ENCODE data around the gene RABIF. TPM values are rescaled to one million over a fixed set of nuclear protein-coding genes. Genes with fewer than 3 reads are reported as not detected.

RABIF gene
- total RNA-seq, 4 donors from 2014 or later = 2.9 to 4.5 (median 3.2) TPM

DNA sequence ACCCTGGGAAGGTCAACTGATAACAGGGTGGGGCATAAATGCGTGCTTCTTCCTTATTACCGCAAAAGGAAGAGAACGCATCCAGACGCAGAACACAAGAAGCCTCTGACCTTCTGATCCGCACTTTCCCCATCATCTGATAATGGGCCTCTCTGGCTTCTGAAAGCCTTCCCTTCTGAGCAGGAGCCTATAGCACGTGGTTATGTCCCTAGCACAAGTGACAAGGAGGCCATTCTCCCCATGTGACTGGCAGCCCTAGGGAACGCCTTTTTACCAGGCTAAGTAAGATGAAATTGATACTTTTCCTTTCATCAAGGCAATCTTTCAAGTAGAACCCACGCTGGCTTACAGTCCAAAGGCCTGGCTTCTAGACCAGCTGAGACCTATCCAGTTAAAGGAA lies 34.2 kb downstream of the RABIF start:
- DNase-seq (ENCODE audit: low spot score in 2 of 2) = no peak
- Histone ChIP-seq H3K9me3 (no peaks in the 10 kb centered on the region), H3K36me3 (no peaks in the 10 kb centered on the region), H3K27ac (no peak overlapping the region), H3K4me1 (peaks cover 0 to 9% (median 3%) of the 10 kb centered on the region in 4 donors), H3K27me3 (no peaks in the 10 kb centered on the region), H3K4me3 (no peak overlapping the region)
- WGBS, 2 donors = 82 to 87% methylated on average over 8 of the region's 8 CpGs
- no peak for TF ChIP-seq POLR2A (IDR thresholded peaks at IDR 0.05)
- TF ChIP-seq, protein P1, sequence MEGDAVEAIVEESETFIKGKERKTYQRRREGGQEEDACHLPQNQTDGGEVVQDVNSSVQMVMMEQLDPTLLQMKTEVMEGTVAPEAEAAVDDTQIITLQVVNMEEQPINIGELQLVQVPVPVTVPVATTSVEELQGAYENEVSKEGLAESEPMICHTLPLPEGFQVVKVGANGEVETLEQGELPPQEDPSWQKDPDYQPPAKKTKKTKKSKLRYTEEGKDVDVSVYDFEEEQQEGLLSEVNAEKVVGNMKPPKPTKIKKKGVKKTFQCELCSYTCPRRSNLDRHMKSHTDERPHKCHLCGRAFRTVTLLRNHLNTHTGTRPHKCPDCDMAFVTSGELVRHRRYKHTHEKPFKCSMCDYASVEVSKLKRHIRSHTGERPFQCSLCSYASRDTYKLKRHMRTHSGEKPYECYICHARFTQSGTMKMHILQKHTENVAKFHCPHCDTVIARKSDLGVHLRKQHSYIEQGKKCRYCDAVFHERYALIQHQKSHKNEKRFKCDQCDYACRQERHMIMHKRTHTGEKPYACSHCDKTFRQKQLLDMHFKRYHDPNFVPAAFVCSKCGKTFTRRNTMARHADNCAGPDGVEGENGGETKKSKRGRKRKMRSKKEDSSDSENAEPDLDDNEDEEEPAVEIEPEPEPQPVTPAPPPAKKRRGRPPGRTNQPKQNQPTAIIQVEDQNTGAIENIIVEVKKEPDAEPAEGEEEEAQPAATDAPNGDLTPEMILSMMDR (IDR thresholded peaks at IDR 0.05) = no peak

DNA sequence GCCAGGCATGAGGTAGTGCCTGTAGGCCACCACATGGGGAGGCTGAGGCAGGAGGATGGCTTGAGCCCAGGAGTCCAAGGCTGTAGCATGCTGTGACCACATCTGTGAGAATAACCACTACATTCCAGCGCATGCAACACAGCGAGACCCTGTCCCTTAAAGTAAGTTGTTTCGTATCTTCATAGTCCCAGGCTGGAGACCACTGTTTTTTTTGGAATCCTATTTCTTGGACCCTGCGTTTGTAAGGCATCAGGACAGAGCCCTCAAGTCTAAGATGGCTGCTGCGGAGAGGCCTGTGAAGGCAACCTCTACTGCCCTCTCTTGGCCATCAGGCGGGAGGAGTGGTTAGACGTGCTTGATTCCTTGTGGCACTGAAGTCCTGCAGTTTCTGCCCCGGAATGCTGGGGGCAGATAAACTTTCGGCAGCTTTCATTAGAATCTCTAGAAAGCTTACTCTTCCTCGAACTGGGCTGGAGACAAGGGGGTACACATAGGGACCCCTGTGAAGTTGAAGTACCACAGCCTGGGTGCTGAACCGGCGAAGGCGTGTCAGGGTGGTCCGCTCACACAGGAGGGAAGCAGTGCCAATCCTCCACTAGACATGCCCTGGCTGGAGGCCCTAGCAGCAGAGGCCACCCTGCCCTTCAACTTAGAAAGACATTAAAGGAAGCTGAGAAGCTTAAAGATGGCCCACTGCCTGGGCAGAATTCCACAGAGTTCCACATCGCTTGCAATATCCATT lies 36.6 kb downstream of the RABIF start:
- H3K9me3 ChIP-seq = no peaks in the 10 kb centered on the region
- DNase-seq (ENCODE audit: low spot score in 2 of 2) = no peak
- no peak overlapping the region for H3K27ac ChIP-seq
- no peak overlapping the region for H3K4me3 ChIP-seq
- WGBS, 2 donors = 56 to 59% methylated on average over 15 of the region's 15 CpGs
- H3K4me1 ChIP-seq = no peaks in the 10 kb centered on the region
- H3K36me3 ChIP-seq = no peaks in the 10 kb centered on the region
- H3K27me3 ChIP-seq = no peaks in the 10 kb centered on the region
- TF ChIP-seq POLR2A (IDR thresholded peaks at IDR 0.05) = no peak
- no peak for TF ChIP-seq EP300 (IDR thresholded peaks at IDR 0.05)
- TF ChIP-seq, protein P1 (IDR thresholded peaks at IDR 0.05) = peak in 3 of 5 experiments; percentile 11 to 24 (median 19)

DNA sequence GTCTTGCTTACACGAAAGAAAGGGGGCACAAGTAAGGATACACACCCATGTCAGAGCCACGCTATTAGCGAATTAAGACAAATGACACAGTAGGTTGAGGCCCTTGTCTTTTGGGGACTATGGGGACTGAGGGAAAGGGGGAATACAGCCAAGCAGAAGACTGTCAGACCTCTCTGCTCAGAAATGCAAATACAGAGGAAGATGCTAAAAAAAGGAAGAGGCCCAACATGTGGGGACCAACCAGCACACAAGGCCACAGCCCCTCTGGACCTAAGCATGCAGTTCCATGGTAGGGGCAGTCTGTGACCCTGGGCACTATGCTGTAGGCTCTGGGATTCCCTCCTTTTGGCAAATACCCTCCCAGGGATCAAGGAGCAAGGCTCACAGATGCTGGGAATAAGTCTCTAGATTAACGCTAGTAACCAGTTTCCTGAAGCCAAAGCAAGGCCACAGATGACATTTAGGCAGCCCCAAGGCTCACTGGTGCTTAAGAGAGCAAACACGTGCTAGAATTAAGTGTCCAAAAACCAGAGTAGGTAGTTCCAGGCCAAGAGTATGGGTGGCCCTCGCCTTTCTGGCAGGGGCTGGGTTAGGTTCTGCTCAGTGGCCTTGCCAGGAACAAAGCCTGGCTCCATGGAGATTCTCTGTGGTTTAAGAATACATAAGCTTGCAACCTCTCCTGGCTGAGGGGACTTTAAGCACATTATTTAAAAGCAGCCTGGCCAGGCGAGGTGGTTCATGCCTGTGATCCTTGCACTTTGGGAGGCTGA lies 38.2 kb downstream of the RABIF start:
- peak overlapping the region in 1 of 4 donors; percentile 11 for H3K27ac ChIP-seq
- H3K4me1 ChIP-seq = no peaks in the 10 kb centered on the region
- H3K4me3 ChIP-seq = no peak overlapping the region
- peak; percentile 25 to 40 for DNase-seq (ENCODE audit: low spot score in 2 of 2)
- no peaks in the 10 kb centered on the region for H3K27me3 ChIP-seq
- H3K9me3 ChIP-seq = no peaks in the 10 kb centered on the region
- WGBS, 2 donors = 85 to 91% methylated on average over 7 of the region's 7 CpGs
- no peaks in the 10 kb centered on the region for H3K36me3 ChIP-seq
- TF ChIP-seq EP300 (IDR thresholded peaks at IDR 0.05) (peak in 1 of 2 donors; percentile 49), POLR2A (IDR thresholded peaks at IDR 0.05) (no peak)

DNA sequence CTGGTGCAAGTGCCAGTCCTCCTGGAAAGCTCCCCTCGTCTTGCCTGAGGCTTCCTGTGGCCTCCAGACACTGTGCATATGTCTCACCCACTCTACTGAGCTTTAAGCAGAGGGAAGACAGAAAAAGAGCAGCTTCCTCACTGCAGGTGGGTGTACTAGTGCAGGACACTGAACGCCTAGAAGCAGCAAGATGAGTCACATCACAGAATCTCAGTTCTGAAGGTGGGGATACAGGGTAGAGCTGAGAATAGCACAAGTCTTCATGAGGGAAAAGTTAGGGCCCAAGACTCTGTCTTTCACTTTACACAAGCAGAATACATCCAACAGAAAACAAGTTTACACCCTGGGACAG lies 40.8 kb downstream of the RABIF start:
- no peak overlapping the region for H3K4me3 ChIP-seq
- no peaks in the 10 kb centered on the region for H3K9me3 ChIP-seq
- H3K36me3 ChIP-seq = no peaks in the 10 kb centered on the region
- H3K4me1 ChIP-seq = no peaks in the 10 kb centered on the region
- 63 to 72% methylated on average over 2 of the region's 2 CpGs for WGBS, 2 donors
- no peak overlapping the region for H3K27ac ChIP-seq
- TF ChIP-seq EP300 (IDR thresholded peaks at IDR 0.05) (no peak), POLR2A (IDR thresholded peaks at IDR 0.05) (no peak)
- TF ChIP-seq, protein P1 (IDR thresholded peaks at IDR 0.05) = no peak
- no peak for DNase-seq (ENCODE audit: low spot score in 2 of 2)
- no peaks in the 10 kb centered on the region for H3K27me3 ChIP-seq

- no peak overlapping the region for H3K27ac ChIP-seq
- no peaks in the 10 kb centered on the region for H3K9me3 ChIP-seq
- no peak overlapping the region for H3K4me3 ChIP-seq
- TF ChIP-seq, protein P1 (IDR thresholded peaks at IDR 0.05) = no peak
- TF ChIP-seq EP300 (IDR thresholded peaks at IDR 0.05) = no peak
- TF ChIP-seq POLR2A (IDR thresholded peaks at IDR 0.05) = no peak
- no peaks in the 10 kb centered on the region for H3K36me3 ChIP-seq
- 68 to 75% methylated on average over 6 of the region's 6 CpGs for WGBS, 2 donors
- DNase-seq (ENCODE audit: low spot score in 2 of 2) = no peak
- H3K4me1 ChIP-seq = no peaks in the 10 kb centered on the region
- no peaks in the 10 kb centered on the region for H3K27me3 ChIP-seq
Measured at GRCh38 chr1:202844935-202845334, 44.0 kb downstream of the RABIF start.

Data from tibial nerve (tissue), 4 donors.